IPS-15b (cell line): ENCODE results near the gene ERN2.
"Not testable (repeated sequence)": the region's sequence is repeated elsewhere in the genome, so short reads cannot be mapped to it uniquely, and the experiment has no call there.

Experiments used
- H3K27me3 ChIP-seq: one replicate; pipeline ENCODE4 v1.6.1; 2013; ENCODE audit warnings: low read length; ENCODE audit not compliant: control insufficient read depth, insufficient read depth
- H3K36me3 ChIP-seq: one replicate; pipeline ENCODE4 v1.6.1; 2013; ENCODE audit warnings: low read length; ENCODE audit not compliant: control insufficient read depth, insufficient read depth
- H3K4me1 ChIP-seq: one replicate; pipeline ENCODE4 v1.6.1; 2013; ENCODE audit warnings: mild to moderate bottlenecking, low read length; ENCODE audit not compliant: control insufficient read depth, insufficient read depth
- H3K4me3 ChIP-seq: one replicate; pipeline ENCODE4 v1.5.1; 2013; ENCODE audit warnings: low read depth, low read length
- H3K9ac ChIP-seq: one replicate; pipeline ENCODE4 v1.6.1; 2013; ENCODE audit warnings: low read depth, mild to moderate bottlenecking, low read length
- H3K9me3 ChIP-seq: one replicate; pipeline ENCODE4 v1.6.1; 2013; ENCODE audit warnings: mild to moderate bottlenecking, low read length; ENCODE audit not compliant: control insufficient read depth, insufficient read depth

Gene ERN2

DNA sequence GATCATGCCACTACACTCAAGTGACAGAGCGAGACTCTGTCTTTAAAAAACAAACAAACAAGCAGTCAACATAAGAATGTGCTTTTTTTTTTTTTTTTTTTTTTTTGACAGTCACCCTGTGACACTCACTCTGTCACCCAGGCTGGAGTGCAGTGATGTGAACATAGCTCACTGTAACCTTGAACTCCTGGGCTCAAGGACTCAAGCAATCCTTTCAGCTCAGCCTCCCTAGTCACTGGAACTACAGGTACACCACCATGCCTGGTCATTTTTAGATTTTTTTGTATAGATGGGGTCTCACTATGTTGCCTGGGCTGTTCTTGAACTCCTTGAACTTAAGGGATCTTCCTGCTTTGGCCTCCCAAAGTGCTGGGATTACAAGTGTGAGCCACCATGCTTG is 26.5 kb upstream of the ERN2 start:
- Histone ChIP-seq H3K27me3 (peaks cover 1% of the 10 kb centered on the region), H3K9me3 (no peaks in the 10 kb centered on the region), H3K9ac (no peak overlapping the region), H3K36me3 (no peaks in the 10 kb centered on the region), H3K4me1 (no peaks in the 10 kb centered on the region), H3K4me3 (no peak overlapping the region)

DNA sequence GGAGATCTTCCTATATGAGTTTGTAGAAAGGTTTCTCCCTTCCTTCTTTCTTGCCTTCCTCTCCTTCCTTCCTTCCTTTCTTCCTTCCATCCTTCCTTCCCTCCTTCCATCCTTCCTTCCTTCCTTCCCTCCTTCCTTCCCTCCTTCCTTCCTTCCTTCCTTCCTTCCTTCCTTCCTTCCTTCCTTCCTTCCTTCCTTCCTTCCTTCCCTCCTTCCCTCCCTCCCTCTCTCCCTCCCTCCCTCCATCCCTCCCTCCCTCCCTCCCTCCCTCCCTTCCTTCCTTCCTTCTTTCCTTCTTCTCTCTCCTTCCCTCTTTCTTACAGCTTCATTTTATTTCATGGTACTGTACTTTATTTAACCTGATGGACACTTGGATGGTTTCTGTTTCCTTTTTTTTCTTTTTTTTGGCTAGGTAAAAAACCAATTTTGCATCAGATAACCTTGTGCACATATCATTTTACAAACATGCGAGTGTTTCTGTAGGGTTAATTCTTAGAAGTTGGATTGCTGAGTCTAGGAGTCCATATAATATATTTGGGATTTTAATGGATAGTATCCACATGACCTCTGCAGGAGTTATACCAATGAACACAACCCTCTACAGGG is 24.5 kb upstream of the ERN2 start:
- H3K4me1 ChIP-seq, H3K4me3 ChIP-seq, H3K9ac ChIP-seq, H3K9me3 ChIP-seq, H3K27me3 ChIP-seq, H3K36me3 ChIP-seq: not testable (repeated sequence)

DNA sequence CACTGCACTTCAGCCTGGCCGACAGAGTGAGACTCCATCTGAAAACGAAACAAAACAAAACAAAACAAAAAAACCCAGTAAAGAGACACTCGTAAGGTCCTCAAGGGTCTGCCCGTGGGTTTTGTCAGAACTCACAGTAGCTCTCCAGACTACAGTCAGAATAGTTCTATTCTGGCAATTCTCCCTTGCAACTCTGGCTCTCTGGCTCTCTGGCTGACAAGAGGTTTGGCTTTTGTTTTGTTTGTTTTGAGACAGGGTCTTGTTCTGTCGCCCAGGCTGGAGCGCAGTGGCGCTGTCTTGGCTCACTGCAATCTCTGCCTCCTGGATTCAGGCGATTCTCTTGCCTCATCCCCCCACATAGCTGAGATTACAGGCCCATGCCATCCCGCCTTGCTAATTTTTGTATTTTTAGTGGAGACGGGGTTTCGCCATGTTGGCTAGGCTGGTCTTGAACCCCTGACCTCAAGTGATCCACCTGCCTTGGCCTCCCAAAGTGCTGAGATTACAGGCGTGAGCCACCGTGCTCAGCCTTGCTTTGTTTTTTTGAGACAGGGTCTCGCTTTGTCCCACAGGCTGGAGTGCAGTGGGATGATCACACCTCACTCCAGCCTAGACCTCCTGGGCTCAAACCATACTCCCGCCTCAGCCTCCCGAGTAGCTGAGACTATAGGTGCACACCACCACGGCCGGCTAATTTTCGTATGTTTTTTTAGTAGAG is 21.3 kb upstream of the ERN2 start:
- no peak overlapping the region for H3K4me3 ChIP-seq
- no peak overlapping the region for H3K9ac ChIP-seq
- no peaks in the 10 kb centered on the region for H3K27me3 ChIP-seq
- H3K36me3 ChIP-seq, result no peaks in the 10 kb centered on the region
- H3K4me1 ChIP-seq, result no peaks in the 10 kb centered on the region
- H3K9me3 ChIP-seq, result no peaks in the 10 kb centered on the region

DNA sequence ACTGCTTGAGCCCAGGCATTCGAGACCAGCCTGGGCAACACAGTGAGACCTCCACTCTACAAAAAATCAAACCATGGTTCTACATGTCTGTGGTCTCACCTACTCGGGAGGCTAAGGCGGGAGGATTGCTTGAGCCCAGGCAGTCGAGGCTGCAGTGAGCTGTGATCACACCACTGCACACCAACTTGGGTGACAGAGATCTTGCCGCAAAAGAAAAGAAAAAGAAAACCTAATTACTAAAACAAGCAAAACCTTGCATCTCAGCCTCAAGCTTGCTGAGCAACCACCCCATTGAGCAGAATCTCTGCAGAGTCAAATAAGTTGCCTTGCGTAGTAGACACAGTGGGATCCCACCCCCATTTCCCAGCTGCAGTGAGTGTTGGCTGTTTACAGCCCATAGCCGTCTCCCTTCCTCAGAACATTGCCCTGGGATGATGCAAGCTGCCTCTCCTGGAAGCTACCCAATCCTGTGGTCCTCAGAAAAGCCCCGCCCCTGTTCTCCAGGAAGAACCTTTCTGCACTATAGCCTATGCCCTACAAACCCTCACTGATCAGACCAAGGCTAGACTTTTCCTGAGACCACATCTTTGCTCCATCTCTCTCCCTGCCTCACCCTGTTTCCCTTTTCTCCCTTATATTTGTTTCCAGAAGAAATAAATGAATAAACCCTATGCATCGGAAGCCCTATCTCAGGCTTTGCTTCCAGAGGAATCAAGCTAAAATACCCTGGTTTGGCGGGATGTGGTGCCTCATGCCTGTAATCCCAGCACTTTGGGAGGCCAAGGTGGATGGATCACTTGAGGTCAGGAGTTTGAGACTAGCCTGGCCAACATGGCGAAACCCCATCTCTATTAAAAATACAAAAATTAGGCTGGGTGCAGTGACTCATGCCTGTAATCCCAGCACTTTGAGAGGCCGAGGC is 16.7 kb upstream of the ERN2 start:
- no peaks in the 10 kb centered on the region for H3K36me3 ChIP-seq
- H3K4me1 ChIP-seq, result no peaks in the 10 kb centered on the region
- no peak overlapping the region for H3K9ac ChIP-seq
- H3K4me3 ChIP-seq, result no peak overlapping the region
- no peaks in the 10 kb centered on the region for H3K9me3 ChIP-seq
- H3K27me3 ChIP-seq, result no peaks in the 10 kb centered on the region

DNA sequence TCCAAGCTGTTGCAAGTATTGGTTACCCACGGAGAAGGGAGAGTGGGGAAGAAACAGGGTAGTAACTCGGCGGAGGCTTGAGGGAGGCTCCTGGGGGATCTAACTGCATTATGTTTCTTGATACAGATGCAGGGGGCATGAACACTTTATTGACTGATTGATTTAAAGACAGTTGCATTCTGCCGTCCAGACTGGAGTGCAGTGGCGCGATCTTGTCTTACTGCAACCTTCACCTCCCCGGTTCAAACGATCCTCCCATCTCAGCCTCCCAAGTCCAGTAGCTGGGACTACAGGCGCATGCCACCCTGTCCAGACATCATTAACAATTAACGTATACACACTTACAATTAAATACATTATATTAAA is 15.1 kb upstream of the ERN2 start:
- H3K9ac ChIP-seq, result no peak overlapping the region

DNA sequence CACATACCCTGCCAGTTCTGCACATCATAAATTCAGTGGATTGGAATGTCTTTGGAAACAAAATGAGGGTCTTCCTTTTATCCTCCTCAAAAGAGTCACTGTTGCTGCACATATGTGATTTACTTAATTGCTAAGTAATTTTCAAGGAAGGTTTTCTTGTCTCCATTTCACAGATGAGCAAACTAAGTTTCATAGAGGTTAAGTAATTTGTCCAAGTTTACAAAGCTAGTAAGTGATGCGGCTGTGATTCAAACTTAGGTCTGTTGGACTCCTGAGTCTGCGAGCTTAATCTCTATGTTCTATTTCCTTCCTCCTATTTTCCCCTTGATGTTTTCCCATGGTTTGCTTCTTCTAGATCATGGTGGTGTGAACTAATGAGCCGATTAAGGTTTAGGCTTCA is 13.7 kb upstream of the ERN2 start:
- no peak overlapping the region for H3K9ac ChIP-seq
- no peaks in the 10 kb centered on the region for H3K27me3 ChIP-seq
- no peaks in the 10 kb centered on the region for H3K4me1 ChIP-seq
- no peaks in the 10 kb centered on the region for H3K9me3 ChIP-seq
- H3K4me3 ChIP-seq, result no peak overlapping the region
- no peaks in the 10 kb centered on the region for H3K36me3 ChIP-seq

More for the DNA sequence above, 15.1 kb upstream of the ERN2 start:
- Histone ChIP-seq H3K4me1 (no peaks in the 10 kb centered on the region), H3K4me3 (no peak overlapping the region), H3K36me3 (no peaks in the 10 kb centered on the region), H3K9me3 (no peaks in the 10 kb centered on the region), H3K27me3 (no peaks in the 10 kb centered on the region)

DNA sequence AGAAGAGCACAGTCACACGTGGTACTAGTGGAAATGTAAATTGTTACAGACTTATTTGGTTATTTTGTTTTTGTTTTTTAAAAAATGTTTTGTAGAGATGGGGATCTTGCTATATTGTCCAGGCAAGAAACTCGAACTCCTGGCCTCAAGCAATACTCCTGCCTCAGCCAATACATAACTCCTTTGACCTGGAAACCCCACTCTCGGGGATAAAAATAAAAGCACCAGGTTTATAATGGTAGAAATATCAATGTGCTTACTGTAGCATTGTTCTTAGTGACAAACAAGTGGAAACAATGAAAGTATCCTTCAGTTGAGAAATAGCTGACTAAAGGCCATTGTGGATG is 11.7 kb upstream of the ERN2 start:
- H3K36me3 ChIP-seq, result no peaks in the 10 kb centered on the region
- H3K9me3 ChIP-seq, result no peaks in the 10 kb centered on the region
- no peaks in the 10 kb centered on the region for H3K27me3 ChIP-seq
- no peak overlapping the region for H3K4me3 ChIP-seq
- H3K4me1 ChIP-seq, result no peaks in the 10 kb centered on the region
- H3K9ac ChIP-seq, result no peak overlapping the region

DNA sequence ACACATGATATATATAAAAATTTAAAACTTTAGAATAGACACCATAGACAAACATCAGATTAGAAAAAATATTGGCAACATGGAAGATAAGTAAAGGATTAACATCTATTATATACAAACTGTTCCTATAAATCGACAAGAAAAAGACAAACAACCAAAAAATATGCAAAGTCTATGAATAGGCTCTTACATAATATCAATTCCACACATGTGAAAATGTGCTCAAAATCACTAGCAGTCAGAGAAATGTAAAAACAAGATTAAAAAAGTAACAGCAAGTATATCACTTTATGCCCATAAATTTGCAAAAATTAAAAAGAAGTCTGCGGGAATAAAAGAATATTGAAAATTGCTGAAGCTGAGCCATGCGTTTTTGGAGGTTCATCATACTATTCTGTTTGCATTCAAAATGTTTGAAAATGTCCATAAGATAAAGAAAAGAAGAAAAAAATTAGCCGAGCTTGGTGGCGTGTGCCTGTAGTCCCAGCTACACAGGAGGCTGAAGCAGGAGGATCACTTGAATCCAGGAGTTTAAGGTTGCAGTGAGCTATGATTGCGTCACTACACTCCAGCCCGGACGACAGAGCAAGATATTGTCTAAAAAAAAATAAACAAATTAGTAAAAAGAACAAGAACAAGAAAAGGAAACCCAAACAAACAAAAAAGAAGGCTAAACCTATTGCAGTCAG is 11.2 kb upstream of the ERN2 start:
- H3K4me3 ChIP-seq, result no peak overlapping the region
- no peaks in the 10 kb centered on the region for H3K36me3 ChIP-seq
- no peaks in the 10 kb centered on the region for H3K4me1 ChIP-seq
- no peaks in the 10 kb centered on the region for H3K9me3 ChIP-seq
- H3K9ac ChIP-seq, result no peak overlapping the region
- H3K27me3 ChIP-seq, result no peaks in the 10 kb centered on the region

DNA sequence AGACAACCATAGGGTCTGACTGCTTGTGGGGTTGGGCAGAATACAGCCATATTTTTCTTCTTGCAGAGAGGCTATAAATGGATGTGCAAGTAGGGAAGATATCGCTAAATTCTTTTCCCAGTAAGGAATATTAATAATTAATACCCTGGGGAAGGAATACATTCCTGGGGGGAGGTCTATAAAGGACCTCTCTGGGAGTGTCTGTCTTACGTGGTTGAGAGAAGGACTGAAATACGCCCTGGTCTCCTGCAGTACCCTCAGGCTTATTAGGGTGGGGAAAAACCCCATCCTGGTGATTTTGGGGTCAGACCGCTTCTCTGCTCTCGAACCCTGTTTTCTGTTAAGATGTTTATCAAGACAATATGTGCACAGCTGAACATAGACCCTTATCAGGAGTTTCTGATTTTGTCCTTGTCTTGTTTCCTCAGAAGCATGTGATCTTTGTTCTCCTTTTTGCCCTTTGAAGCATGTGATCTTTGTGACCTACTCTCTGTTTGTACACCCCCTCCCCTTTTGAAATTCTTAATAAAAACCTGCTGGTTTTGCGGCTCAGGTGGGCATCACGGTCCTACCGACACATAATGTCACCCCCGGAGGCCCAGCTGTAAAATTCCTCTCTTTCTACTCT is 9.7 kb upstream of the ERN2 start:
- not testable (repeated sequence) for H3K4me1 ChIP-seq, H3K36me3 ChIP-seq, H3K27me3 ChIP-seq, H3K9ac ChIP-seq, H3K9me3 ChIP-seq, H3K4me3 ChIP-seq

DNA sequence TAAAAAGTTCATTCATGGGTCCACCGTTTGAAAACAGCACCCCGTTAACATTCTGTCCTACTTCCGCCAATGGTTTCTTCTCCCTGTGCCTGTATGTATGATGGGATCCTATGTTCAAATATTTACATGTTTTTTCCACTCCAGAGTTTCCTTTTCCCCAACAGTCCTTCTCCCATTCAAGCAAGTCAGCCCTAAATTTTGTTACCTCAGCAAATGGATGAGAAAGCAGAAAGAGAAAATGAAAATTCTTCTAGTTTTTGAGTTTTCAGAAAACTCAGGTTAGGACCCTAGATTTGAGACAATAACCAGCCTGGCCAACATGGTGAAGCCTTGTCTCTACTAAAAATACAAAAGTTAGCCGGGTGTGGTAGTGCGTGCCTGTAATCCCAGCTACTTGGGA is 3.5 kb upstream of the ERN2 start:
- H3K9me3 ChIP-seq, result no peaks in the 10 kb centered on the region
- peaks cover 25% of the 10 kb centered on the region for H3K27me3 ChIP-seq
- no peak overlapping the region for H3K9ac ChIP-seq
- H3K4me3 ChIP-seq, result no peak overlapping the region
- no peaks in the 10 kb centered on the region for H3K4me1 ChIP-seq
- H3K36me3 ChIP-seq, result no peaks in the 10 kb centered on the region

DNA sequence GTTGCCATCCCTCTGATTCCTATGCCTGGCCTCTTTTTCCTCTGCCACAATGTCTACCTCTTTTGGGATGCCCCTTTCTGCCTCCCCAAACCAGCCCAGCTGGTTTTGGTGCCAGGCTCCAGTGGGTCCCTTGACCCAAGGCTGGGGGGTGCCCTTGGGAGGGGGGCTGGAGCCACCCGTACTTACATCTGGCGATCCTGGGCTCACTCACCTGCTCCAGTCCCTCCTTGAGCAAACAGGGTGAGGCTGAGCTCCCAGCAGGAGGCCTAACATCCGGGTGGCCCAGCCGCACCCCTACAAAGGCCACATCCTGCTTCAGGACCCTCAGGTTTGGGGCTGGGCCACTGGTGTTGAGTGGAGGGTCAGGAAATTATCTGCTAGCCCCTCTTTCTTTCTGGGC is 1.2 kb downstream of the ERN2 start:
- Histone ChIP-seq H3K27me3 (peaks cover 34% of the 10 kb centered on the region), H3K4me3 (no peak overlapping the region), H3K9ac (no peak overlapping the region), H3K4me1 (no peaks in the 10 kb centered on the region), H3K36me3 (peaks cover 2% of the 10 kb centered on the region), H3K9me3 (peaks cover 3% of the 10 kb centered on the region)
